Osteoblast (primary cell): ENCODE results near the gene ANKRD65. TPM values are rescaled to one million over a fixed set of nuclear protein-coding genes. Genes with fewer than 3 reads are reported as not detected.
A peak's percentile ranks its signal among the peaks of the same experiment; 100 is the strongest.
"Not testable (repeated sequence)": the region's sequence is repeated elsewhere in the genome, so short reads cannot be mapped to it uniquely, and the experiment has no call there.

Experiments used
- DNase-seq: peaks from one replicate; pipeline ENCODE4 v3.0.0; 2011; ENCODE audit warnings: low spot score, mixed read lengths; ENCODE audit not compliant: insufficient read length; ENCODE audit errors: missing footprints
- H2AFZ ChIP-seq: 2 replicates; pipeline ENCODE4 v1.6.0; 2011; ENCODE audit warnings: mild to moderate bottlenecking, low read length
- H3K27ac ChIP-seq: 2 replicates; pipeline ENCODE4 v1.5.1; 2011; ENCODE audit warnings: mild to moderate bottlenecking, low read depth, low read length, moderate library complexity
- H3K27me3 ChIP-seq: 2 replicates; pipeline ENCODE4 v1.6.0; 2012; ENCODE audit warnings: mild to moderate bottlenecking, control low read depth, inconsistent platforms, low read length, moderate library complexity; ENCODE audit not compliant: insufficient read depth
- H3K36me3 ChIP-seq: 2 replicates; pipeline ENCODE4 v1.5.1; 2011; ENCODE audit warnings: mild to moderate bottlenecking, low read length, control low read depth, moderate library complexity; ENCODE audit not compliant: insufficient read depth
- H3K4me1 ChIP-seq: 2 replicates; pipeline ENCODE4 v1.5.1; 2011; ENCODE audit warnings: mild to moderate bottlenecking, low read length, control low read depth, moderate library complexity; ENCODE audit not compliant: insufficient read depth
- H3K4me2 ChIP-seq: 2 replicates; pipeline ENCODE4 v1.6.0; 2011; ENCODE audit warnings: mild to moderate bottlenecking, low read length; ENCODE audit not compliant: insufficient read depth
- H3K4me3 ChIP-seq: fragments of 200-600 bp; sonication (generic); 3 replicates; pipeline ENCODE4 v1.5.1; 2012; ENCODE audit warnings: mild to moderate bottlenecking, low read length, inconsistent platforms; ENCODE audit not compliant: insufficient read depth
- H3K79me2 ChIP-seq: 2 replicates; pipeline ENCODE4 v1.6.0; 2012; ENCODE audit warnings: mild to moderate bottlenecking, low read length, control low read depth, inconsistent platforms; ENCODE audit not compliant: insufficient read depth
- H3K9me3 ChIP-seq: 2 replicates; pipeline ENCODE4 v1.5.1; 2011; ENCODE audit warnings: low read depth, low read length, control low read depth
- H4K20me1 ChIP-seq: 2 replicates; pipeline ENCODE4 v1.6.0; 2012; ENCODE audit warnings: mild to moderate bottlenecking, low read length, control low read depth; ENCODE audit not compliant: insufficient read depth
- CTCF ChIP-seq: IDR thresholded peaks from 2 replicates; pipeline ENCODE4 v1.5.1; 2011; ENCODE audit warnings: mild to moderate bottlenecking, low read depth, low read length, moderate library complexity; ENCODE audit errors: extremely low read depth
- total RNA-seq: library from RNA; depleted of rRNA; stranded (reverse); fragments of >200 nt; gene quantifications from 2 replicates; pipeline ENCODE4 v1.2.3, GENCODE V29; 2012

Gene ANKRD65
- total RNA-seq, 1 donor = 1.8 TPM

DNA sequence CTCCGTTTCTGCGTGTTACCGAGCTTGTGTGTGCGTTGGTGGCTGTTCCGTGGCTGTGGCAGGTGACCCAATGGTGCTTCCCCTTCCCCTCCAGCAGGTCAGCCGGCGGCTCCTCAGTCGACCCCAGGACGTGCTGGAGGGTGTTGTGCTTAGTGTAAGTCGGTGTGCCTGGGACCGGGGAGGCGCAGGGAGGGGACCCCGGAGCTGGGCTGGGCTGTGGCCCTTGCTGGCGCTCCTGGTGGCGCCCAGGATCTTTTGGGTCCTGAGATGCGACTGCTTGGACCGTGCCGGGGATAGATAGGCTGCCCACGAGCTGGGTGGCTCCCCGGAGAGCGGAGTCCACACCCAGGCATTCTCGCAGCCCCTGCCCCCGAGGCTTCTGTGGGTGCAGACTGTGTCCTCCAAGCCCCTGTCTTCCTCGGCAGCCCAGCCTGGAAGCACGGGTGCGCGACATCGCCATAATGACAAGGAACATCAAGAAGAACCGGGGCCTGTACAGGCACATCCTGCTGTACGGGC lies 34.3 kb upstream of the ANKRD65 start:
- Histone ChIP-seq H4K20me1 (no peaks in the 10 kb centered on the region), H3K4me1 (no peaks in the 10 kb centered on the region), H3K79me2 (no peaks in the 10 kb centered on the region), H2AFZ (no peak overlapping the region), H3K27ac (no peak overlapping the region), H3K36me3 (no peaks in the 10 kb centered on the region), H3K4me2 (no peak overlapping the region), H3K4me3 (no peak overlapping the region), H3K9me3 (no peaks in the 10 kb centered on the region), H3K27me3 (no peaks in the 10 kb centered on the region)
- TF ChIP-seq CTCF = no peak
- DNase-seq = peak; percentile 41

DNA sequence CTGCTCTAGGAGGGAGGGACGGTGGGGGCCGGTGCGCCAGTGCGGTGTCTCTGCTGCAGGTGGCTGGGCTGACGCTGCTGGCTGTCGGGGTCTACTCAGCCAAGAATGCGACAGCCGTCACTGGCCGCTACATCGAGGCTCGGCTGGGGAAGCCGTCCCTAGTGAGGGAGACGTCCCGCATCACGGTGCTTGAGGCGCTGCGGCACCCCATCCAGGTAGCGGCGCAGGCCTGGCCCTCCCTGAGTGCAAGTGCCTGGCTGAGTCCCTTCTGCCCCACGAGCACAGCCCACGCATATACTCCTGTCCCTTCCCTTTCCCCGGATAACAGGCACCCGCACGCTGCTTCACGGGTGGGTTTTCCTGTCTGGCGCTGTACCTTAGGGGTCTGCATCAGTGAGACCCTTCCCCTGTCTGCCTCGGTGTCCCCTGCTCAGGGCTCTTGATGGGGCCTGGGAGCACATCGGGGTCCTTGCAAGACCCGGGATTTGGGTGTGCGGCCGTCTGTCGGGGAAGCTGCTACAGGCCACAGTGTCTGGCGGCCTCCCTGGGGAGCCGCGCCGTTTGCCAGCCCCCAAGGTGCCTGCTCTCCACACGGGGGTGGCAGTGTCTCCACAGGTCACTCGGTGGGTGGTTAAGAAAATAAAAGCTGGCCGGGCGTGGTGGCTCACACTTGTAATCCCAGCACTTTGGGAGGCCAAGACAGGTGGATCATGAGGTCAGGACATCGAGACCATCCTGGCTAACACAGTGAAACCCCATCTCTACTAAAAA lies 33.4 kb upstream of the ANKRD65 start:
- not testable (repeated sequence) for H3K4me3 ChIP-seq, H3K4me2 ChIP-seq, H4K20me1 ChIP-seq, H3K79me2 ChIP-seq, H3K27me3 ChIP-seq, DNase-seq, H3K27ac ChIP-seq, H3K4me1 ChIP-seq, H3K36me3 ChIP-seq, H2AFZ ChIP-seq, H3K9me3 ChIP-seq

DNA sequence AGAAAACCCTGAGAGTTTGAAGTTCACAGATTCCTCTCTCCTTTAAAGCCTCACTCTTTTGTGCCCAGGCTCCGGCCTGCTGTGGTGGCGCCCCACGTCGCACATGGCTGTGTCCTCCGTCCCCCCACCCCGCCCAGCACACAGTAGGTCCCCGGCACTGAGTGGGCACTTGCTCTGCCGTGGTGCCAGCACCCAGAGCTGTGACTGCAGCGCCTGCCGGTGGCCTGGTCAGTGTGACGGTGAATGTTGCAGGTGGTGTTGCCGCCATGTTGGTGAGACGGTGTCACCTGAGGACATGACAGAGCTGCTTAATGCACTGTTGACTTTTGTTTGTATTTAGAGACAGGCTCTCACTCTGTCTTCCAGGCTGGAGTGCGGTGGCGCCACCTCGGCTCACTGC lies 31.8 kb upstream of the ANKRD65 start:
- no peaks in the 10 kb centered on the region for H3K4me1 ChIP-seq
- H3K4me2 ChIP-seq = no peak overlapping the region
- TF ChIP-seq CTCF = no peak
- H3K4me3 ChIP-seq = no peak overlapping the region
- no peak for DNase-seq
- no peaks in the 10 kb centered on the region for H3K9me3 ChIP-seq
- no peaks in the 10 kb centered on the region for H3K36me3 ChIP-seq
- no peak overlapping the region for H3K27ac ChIP-seq
- no peak overlapping the region for H2AFZ ChIP-seq
- H3K27me3 ChIP-seq = no peaks in the 10 kb centered on the region
- H3K79me2 ChIP-seq = no peaks in the 10 kb centered on the region
- no peaks in the 10 kb centered on the region for H4K20me1 ChIP-seq

GRCh38 chr1:1452365-1452739 lies 31.3 kb upstream of the ANKRD65 start:
- H3K27me3 ChIP-seq, DNase-seq, H3K36me3 ChIP-seq, H3K27ac ChIP-seq, H3K4me1 ChIP-seq, H2AFZ ChIP-seq, H3K4me3 ChIP-seq, H4K20me1 ChIP-seq, H3K79me2 ChIP-seq, H3K4me2 ChIP-seq, H3K9me3 ChIP-seq: not testable (repeated sequence)

DNA sequence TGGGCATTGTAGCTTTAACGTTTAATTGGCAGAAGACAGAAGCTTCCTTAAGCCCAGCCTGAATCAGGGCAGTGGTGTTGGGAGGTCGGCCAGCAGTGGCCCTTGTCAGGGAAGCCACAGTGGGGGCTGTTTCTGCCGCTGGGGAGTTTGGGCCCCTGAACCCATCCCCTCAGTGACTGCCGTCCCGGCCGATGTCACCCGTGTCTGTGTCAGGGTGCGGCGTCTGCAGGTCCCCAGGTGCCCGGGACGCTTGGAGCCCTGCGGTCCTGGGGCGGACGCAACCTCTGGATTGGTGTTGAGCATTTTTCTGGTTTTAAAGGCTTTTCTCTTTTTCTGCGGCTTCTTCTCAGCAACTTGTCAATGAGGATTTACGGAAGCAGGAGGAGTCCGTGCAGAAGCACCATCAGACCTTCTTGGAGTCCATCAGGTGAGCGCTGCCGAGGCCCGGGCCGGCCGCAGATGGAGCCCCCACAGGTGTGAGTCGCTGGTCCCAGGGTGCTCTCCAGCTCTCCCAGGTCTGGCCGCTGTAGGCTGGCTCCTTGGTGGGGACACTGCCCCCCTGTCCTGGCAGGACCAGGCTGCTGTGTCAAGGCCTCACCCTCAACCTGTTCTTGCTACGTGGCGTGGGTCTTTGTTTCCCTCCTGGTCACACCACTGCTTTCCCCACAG lies 30.8 kb upstream of the ANKRD65 start:
- peak; percentile 58 for DNase-seq
- no peaks in the 10 kb centered on the region for H3K79me2 ChIP-seq
- H3K4me1 ChIP-seq = no peaks in the 10 kb centered on the region
- no peaks in the 10 kb centered on the region for H4K20me1 ChIP-seq
- no peak for TF ChIP-seq CTCF
- H3K4me3 ChIP-seq = no peak overlapping the region
- H3K36me3 ChIP-seq = no peaks in the 10 kb centered on the region
- H2AFZ ChIP-seq = no peak overlapping the region
- no peak overlapping the region for H3K4me2 ChIP-seq
- H3K27ac ChIP-seq = no peak overlapping the region
- H3K27me3 ChIP-seq = no peaks in the 10 kb centered on the region
- H3K9me3 ChIP-seq = no peaks in the 10 kb centered on the region

- DNase-seq = peak; percentile 41
- H3K9me3 ChIP-seq, H3K27me3 ChIP-seq, H3K4me3 ChIP-seq, H3K4me2 ChIP-seq, H3K36me3 ChIP-seq, H3K79me2 ChIP-seq, H4K20me1 ChIP-seq, H3K4me1 ChIP-seq, H3K27ac ChIP-seq, H2AFZ ChIP-seq: not testable (repeated sequence)
These were observed 29.5 kb upstream of the ANKRD65 start for GRCh38 chr1:1450616-1451015.
